BE2C (cell line): ENCODE results near the gene DDX31.

ENCODE experiments used
- DNase-seq: peaks from one replicate; pipeline ENCODE4 v3.0.0-alpha.2; 2020
- H3K27me3 ChIP-seq: fragments of 250-450 bp; sonication (Bioruptor Pico); 2 replicates; pipeline ENCODE4 v1.5.1; 2020; ENCODE audit warnings: mild to moderate bottlenecking
- H3K36me3 ChIP-seq: fragments of 250-450 bp; sonication (Bioruptor Pico); 2 replicates; pipeline ENCODE4 v1.5.1; 2020; ENCODE audit warnings: mild to moderate bottlenecking
- H3K4me1 ChIP-seq: fragments of 250-450 bp; sonication (Bioruptor Pico); 2 replicates; pipeline ENCODE4 v1.5.1; 2020
- H3K4me3 ChIP-seq: 2 replicates; pipeline ENCODE4 v1.5.1; 2011; ENCODE audit warnings: low read depth, low read length
- H3K9me3 ChIP-seq: fragments of 250-450 bp; sonication (Bioruptor Pico); 2 replicates; pipeline ENCODE4 v1.5.1; 2020
- TF ChIP-seq, protein P1 (sequence below): IDR thresholded peaks from 2 replicates; pipeline ENCODE4 v1.5.1; 2012; ENCODE audit warnings: mild to moderate bottlenecking, low read depth, low read length

The DDX31 gene

DNA sequence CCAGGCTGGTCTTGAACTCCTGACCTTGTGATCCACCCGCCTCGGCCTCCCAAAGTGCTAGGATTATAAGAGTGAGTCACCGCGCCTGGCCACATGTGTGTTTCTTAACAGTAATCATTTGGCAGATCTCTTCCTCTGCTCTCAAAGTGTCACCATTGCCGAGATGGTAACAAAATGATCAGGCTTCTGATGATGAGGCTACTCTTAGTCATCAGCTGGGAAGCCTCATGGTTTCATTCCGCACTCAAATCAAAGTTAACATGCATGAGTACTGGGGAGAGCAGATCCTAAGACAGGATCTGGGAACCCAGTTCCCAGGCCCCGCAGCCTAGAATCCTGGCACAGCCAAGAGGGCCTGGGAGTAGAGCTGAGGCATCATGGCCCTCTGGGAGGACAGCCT, 60.0 kb downstream of the DDX31 start:
- Histone ChIP-seq H3K27me3 (no peaks in the 10 kb centered on the region), H3K36me3 (peaks cover 76% of the 10 kb centered on the region)
- no peak for DNase-seq

DNA sequence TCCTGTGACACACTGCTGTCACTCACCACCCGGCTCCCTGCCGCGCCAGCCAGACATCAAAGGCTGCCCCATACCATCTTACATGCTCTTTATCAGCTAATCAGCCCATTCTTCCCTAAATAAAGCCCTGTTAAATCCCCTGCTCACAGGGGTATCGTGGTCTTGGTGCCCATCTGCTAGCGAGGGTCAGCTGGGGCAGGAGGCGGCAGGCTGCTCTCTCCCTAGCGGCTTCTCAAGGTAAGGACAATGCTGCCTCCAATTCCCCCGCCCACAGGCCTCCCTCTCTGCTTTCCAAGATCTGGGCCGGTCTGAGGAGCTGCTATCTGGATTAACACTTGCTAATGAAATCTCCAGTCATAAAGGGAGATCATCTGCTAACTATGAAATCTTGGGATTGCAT, 60.6 kb downstream of the DDX31 start:
- Histone ChIP-seq H3K36me3 (peaks cover 71% of the 10 kb centered on the region), H3K4me1 (no peaks in the 10 kb centered on the region), H3K9me3 (no peaks in the 10 kb centered on the region), H3K4me3 (no peak overlapping the region), H3K27me3 (no peaks in the 10 kb centered on the region)
- TF ChIP-seq, protein P1, sequence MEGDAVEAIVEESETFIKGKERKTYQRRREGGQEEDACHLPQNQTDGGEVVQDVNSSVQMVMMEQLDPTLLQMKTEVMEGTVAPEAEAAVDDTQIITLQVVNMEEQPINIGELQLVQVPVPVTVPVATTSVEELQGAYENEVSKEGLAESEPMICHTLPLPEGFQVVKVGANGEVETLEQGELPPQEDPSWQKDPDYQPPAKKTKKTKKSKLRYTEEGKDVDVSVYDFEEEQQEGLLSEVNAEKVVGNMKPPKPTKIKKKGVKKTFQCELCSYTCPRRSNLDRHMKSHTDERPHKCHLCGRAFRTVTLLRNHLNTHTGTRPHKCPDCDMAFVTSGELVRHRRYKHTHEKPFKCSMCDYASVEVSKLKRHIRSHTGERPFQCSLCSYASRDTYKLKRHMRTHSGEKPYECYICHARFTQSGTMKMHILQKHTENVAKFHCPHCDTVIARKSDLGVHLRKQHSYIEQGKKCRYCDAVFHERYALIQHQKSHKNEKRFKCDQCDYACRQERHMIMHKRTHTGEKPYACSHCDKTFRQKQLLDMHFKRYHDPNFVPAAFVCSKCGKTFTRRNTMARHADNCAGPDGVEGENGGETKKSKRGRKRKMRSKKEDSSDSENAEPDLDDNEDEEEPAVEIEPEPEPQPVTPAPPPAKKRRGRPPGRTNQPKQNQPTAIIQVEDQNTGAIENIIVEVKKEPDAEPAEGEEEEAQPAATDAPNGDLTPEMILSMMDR, result no peak
- DNase-seq, result no peak

More for the DNA sequence above, 60.0 kb downstream of the DDX31 start:
- Histone ChIP-seq H3K9me3 (no peaks in the 10 kb centered on the region), H3K4me1 (no peaks in the 10 kb centered on the region), H3K4me3 (no peak overlapping the region)
- TF ChIP-seq, protein P1, result no peak

DNA sequence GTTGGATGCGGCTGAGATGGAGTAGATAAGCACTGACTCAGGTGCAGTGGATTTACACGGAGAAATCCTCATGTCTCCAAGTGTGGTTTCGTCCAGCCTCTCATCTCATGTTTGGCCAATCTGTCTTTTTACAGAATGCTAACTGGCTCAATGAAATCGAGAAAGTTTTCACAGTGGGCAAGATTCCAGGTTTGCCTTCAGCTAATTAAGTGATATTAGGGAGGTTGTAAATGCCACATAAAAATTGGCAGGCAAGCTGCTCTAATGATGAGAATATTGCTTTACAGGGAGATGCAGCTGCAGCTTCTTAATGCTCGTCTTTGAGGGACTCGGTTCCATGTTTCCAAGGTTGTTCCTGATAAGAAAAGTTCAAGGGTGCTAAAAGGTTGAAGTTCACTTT, 63.7 kb downstream of the DDX31 start:
- H3K4me1 ChIP-seq, result no peaks in the 10 kb centered on the region
- H3K36me3 ChIP-seq, result peaks cover 65% of the 10 kb centered on the region
- TF ChIP-seq, protein P1, result no peak
- H3K9me3 ChIP-seq, result no peaks in the 10 kb centered on the region
- DNase-seq, result no peak
- H3K27me3 ChIP-seq, result no peaks in the 10 kb centered on the region
- no peak overlapping the region for H3K4me3 ChIP-seq

DNA sequence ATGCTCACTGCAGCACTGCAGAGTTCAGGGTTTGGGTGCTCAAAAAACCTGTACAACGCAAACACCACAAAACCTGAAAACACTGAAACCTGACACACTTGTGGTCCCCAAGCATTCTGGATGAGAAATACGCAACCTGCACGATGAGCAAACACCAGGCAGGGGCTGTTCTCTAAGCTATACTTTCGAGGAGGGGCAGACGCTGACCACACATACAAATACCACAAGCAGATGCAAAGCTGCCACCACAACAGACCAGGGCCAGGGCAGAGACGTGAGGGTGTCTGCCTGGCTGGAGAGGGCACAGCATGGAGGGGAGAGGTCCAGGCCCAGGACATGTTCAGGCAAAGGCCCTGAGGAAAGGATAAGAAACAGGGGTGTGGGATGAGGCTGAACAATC, 64.4 kb downstream of the DDX31 start:
- Histone ChIP-seq H3K4me3 (no peak overlapping the region), H3K27me3 (no peaks in the 10 kb centered on the region), H3K36me3 (peaks cover 60% of the 10 kb centered on the region), H3K4me1 (no peaks in the 10 kb centered on the region), H3K9me3 (no peaks in the 10 kb centered on the region)
- TF ChIP-seq, protein P1, result no peak
- DNase-seq, result no peak

DNA sequence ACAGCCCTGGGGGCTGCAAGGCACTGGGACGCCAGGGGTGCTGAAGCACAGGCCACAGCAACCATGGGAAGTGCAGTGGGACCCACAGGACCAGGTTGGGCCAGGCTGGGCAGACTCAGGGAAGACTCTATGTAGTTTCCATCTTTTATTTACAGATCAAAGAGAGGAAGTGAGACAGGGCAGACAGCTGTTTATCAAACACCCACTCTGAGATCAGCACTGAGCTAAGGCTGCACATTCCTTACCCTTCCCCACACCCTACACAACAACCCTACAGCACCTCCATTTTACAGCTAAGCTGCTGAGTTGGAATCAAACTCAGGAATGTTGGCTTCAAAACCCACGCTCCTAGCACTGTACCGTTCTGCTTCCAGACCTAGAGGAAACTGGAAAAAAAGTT, 67.6 kb downstream of the DDX31 start:
- Histone ChIP-seq H3K9me3 (no peaks in the 10 kb centered on the region), H3K4me1 (no peaks in the 10 kb centered on the region), H3K4me3 (no peak overlapping the region), H3K36me3 (peaks cover 57% of the 10 kb centered on the region), H3K27me3 (0 out of 2 replicates have a peak, but pooled peaks cover 3% of the 10 kb centered on the region)
- no peak for DNase-seq
- TF ChIP-seq, protein P1, result no peak

DNA sequence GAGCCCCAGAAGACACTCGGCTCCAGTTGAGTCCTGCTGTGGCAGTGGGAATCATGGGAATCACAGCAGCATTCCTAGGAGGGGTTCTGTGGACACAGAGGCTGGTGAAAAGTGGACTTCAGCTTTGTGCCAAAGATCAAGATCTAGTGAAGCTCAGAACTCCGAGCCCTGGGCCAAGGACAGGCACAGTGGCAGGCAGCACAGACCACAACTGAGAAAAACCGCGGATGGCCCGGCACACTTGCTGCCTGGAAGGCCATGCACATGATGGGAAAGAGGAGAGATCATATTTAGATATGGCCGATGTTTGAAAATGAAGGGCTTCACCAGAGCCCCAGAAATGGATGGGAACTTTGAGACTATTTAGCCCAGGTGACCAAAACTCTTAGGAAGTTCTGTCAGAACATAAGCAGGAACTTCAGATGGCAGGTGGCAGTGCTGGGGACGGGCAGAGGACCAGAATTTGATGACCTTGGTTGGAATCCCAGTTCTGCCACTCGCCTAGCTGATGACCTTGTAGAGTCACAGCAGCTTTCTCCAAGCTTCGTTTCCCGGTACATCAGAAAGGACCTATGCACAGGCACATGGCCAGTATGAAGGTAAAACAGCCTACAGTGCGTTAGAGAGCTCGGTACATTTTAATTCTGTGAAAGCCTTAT, 69.3 kb downstream of the DDX31 start:
- TF ChIP-seq, protein P1, result no peak
- H3K4me3 ChIP-seq, result no peak overlapping the region
- H3K4me1 ChIP-seq, result no peaks in the 10 kb centered on the region
- 0 out of 2 replicates have a peak, but pooled peaks cover 3% of the 10 kb centered on the region for H3K27me3 ChIP-seq
- H3K36me3 ChIP-seq, result peaks cover 63% of the 10 kb centered on the region
- DNase-seq, result no peak
- no peaks in the 10 kb centered on the region for H3K9me3 ChIP-seq
